Gastroesophageal sphincter (tissue), 4 donors: ENCODE measurements around the gene CENPN. TPM values are rescaled to one million over a fixed set of nuclear protein-coding genes. Genes with fewer than 3 reads are reported as not detected.

ENCODE experiments used
- ATAC-seq: fragments of 150-250 bp; one replicate; pipeline ENCODE4 v1.9.1; 2016; ENCODE audit warnings: mild to moderate bottlenecking, moderate library complexity
- H3K27ac ChIP-seq, 4 donors: fragments of 200-600 bp; sonication (generic) in 3 of 4; 1 replicate in 3 of 4; 2 replicates in 1 of 4; pipeline ENCODE4 v1.5.1; 2016 to 2019
- H3K27me3 ChIP-seq: fragments of 200-600 bp; sonication (generic); one replicate; pipeline ENCODE4 v1.5.1; 2019
- H3K36me3 ChIP-seq, 2 donors: fragments of 200-600 bp; sonication (generic); one replicate each; pipeline ENCODE4 v1.5.1; 2019; ENCODE audit warnings: control low read depth in 1 of 2
- H3K4me1 ChIP-seq, 3 donors: fragments of 200-600 bp; sonication (generic); 1 replicate in 2 of 3; 2 replicates in 1 of 3; pipeline ENCODE4 v1.5.1; 2016 to 2019; ENCODE audit warnings: control low read depth in 2 of 3
- H3K4me3 ChIP-seq, 2 donors: fragments of 200-600 bp; sonication (generic); one replicate each; pipeline ENCODE4 v1.5.1; 2019; ENCODE audit warnings: mild to moderate bottlenecking in 1 of 2, moderate library complexity in 1 of 2
- H3K9me3 ChIP-seq, 3 donors: fragments of 200-600 bp; sonication (generic); one replicate each; pipeline ENCODE4 v1.5.1; 2017 to 2019; ENCODE audit warnings: control low read depth in 2 of 3
- EP300 ChIP-seq: sonication (generic); formaldehyde crosslinking; IDR thresholded peaks from one replicate; pipeline ENCODE4 v1.6.1; 2017; ENCODE audit warnings: antibody characterized with exemption, mild to moderate bottlenecking
- POLR2A ChIP-seq, 2 donors: fragments of 450-650 bp; IDR thresholded peaks; one replicate each; pipeline ENCODE4 v1.6.1; 2017; ENCODE audit warnings: antibody characterized with exemption in 2 of 2, mild to moderate bottlenecking in 2 of 2, moderate library complexity in 1 of 2
- POLR2AphosphoS5 ChIP-seq: sonication (generic); formaldehyde crosslinking; IDR thresholded peaks from one replicate; pipeline ENCODE4 v1.6.1; 2017; ENCODE audit warnings: antibody characterized with exemption
- WGBS, 2 donors: methylation state at CpG; one replicate each; pipeline ENCODE4 v1.1.5; 2018; ENCODE audit warnings: low coverage in 1 of 2; 5-methylcytosine and 5-hydroxymethylcytosine counted together
- total RNA-seq, 4 donors: library from RNA; depleted of rRNA; stranded (reverse); fragments of >200 nt; gene quantifications; one replicate each; pipeline ENCODE4 v1.1.0, GENCODE V29; 2016
- TF ChIP-seq, protein P1 (sequence below), 4 experiments: fragments of 200-600 bp in 2 of 4; fragments of 450-650 bp in 2 of 4; sonication (generic) in 1 of 4; IDR thresholded peaks; one replicate each; pipeline ENCODE4 v1.5.1; 2017 to 2019; ENCODE audit warnings: antibody characterized with exemption in 4 of 4, mild to moderate bottlenecking in 2 of 4, moderate library complexity in 2 of 4

The CENPN gene
- total RNA-seq, 4 donors from 2014 or later = 4.3 to 8.4 (median 6.5) TPM

DNA sequence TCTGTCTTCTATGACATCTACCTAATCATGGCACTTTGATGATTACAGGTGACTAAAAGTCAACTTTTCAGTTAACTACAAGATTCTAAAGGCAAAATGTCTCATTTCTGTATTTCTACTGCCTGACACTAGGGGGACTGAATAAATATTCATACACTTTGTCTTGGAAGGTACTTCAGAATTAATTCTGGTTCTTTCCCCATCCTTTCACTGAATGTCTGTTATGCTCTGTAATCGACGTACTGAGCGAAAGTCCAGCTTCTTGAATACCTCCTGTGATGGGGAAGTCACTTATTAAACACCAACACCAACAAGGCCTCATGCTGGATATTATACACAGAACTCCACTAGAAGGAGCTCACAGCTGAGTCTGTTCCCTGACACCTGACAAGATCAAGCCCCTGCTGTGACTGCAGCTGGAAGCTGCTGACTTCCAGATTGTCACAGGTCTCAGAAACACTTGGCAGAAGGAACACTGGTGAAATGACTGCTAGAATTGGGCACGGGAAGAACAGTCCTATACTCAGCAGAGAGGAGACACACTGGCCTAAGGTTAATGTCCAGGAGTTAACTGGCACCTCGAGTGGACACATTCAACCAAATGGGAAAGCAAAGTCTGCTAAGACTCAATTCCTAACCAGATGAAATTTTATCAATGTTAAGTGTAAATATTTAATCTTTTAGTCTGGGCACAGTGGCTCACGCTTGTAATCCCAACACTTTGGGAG, 32.2 kb upstream of the CENPN start:
- Histone ChIP-seq H3K36me3 (peaks cover 0 to 56% of the 10 kb centered on the region in 2 donors), H3K4me1 (no peaks in the 10 kb centered on the region), H3K27me3 (no peaks in the 10 kb centered on the region), H3K4me3 (no peak overlapping the region), H3K27ac (no peak overlapping the region), H3K9me3 (no peaks in the 10 kb centered on the region)
- no peak for ATAC-seq
- WGBS, 2 donors = 84 to 97% methylated on average over 3 to 5 of the region's 6 CpGs
- TF ChIP-seq, protein P1, sequence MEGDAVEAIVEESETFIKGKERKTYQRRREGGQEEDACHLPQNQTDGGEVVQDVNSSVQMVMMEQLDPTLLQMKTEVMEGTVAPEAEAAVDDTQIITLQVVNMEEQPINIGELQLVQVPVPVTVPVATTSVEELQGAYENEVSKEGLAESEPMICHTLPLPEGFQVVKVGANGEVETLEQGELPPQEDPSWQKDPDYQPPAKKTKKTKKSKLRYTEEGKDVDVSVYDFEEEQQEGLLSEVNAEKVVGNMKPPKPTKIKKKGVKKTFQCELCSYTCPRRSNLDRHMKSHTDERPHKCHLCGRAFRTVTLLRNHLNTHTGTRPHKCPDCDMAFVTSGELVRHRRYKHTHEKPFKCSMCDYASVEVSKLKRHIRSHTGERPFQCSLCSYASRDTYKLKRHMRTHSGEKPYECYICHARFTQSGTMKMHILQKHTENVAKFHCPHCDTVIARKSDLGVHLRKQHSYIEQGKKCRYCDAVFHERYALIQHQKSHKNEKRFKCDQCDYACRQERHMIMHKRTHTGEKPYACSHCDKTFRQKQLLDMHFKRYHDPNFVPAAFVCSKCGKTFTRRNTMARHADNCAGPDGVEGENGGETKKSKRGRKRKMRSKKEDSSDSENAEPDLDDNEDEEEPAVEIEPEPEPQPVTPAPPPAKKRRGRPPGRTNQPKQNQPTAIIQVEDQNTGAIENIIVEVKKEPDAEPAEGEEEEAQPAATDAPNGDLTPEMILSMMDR (IDR thresholded peaks at IDR 0.05) = peak in 2 of 4 experiments; percentile 9 to 36
- no peak for TF ChIP-seq POLR2A (IDR thresholded peaks at IDR 0.05)

DNA sequence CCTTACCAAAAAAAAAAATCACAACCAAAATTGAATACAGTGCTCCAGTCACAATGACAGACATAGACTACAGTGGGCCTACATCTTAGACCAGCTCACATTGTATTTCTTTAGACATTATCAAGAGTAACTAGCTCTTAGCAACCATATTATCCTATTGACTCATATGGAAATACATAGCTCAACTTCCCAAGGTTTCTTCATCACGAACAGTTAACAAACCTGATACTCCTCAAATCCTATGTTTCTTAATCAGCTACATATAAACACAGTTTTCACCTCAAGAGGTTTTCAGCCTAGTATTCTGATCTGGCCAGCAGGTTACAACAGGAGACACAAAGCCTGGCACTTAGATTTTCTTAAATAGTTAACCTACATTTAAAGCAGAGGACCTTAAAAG, 30.1 kb upstream of the CENPN start:
- 87 to 100% methylated on average over 1 of the region's 1 CpG for WGBS, 2 donors
- no peak overlapping the region for H3K4me3 ChIP-seq
- H3K4me1 ChIP-seq = peaks cover 3 to 15% (median 3%) of the 10 kb centered on the region in 3 donors
- H3K27me3 ChIP-seq = no peaks in the 10 kb centered on the region
- H3K36me3 ChIP-seq = peaks cover 0 to 54% of the 10 kb centered on the region in 2 donors
- H3K27ac ChIP-seq = no peak overlapping the region
- no peak for ATAC-seq
- TF ChIP-seq, protein P1 (IDR thresholded peaks at IDR 0.05) = no peak
- no peak for TF ChIP-seq POLR2AphosphoS5
- TF ChIP-seq EP300 = no peak
- no peak for TF ChIP-seq POLR2A (IDR thresholded peaks at IDR 0.05)
- no peaks in the 10 kb centered on the region for H3K9me3 ChIP-seq

DNA sequence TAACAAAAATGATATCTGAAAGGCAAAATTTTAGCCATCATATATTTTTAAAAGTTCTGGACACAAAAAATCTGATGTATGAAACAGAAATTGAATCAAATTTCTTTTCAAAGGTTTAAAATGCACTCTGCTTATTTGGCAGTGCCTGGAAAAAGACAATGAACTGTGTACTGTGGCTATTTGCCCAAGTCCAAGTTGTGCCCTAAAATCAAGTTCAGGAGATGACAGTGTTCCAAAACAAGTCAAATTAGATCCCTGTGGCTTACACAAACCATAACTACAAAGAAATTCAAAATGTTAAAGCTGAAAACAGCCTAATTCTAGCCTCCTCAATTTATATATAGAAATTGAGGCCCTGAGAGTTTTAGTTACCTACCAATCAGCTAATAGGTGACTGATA, 25.9 kb upstream of the CENPN start:
- H3K4me3 ChIP-seq = no peak overlapping the region
- TF ChIP-seq EP300 = no peak
- TF ChIP-seq, protein P1 (IDR thresholded peaks at IDR 0.05) = no peak
- TF ChIP-seq POLR2AphosphoS5 = no peak
- TF ChIP-seq POLR2A (IDR thresholded peaks at IDR 0.05) = no peak
- peak overlapping the region in 1 of 4 donors; percentile 57 for H3K27ac ChIP-seq
- H3K4me1 ChIP-seq = peaks cover 3 to 16% (median 3%) of the 10 kb centered on the region in 3 donors
- H3K36me3 ChIP-seq = peaks cover 0 to 28% of the 10 kb centered on the region in 2 donors
- H3K27me3 ChIP-seq = no peaks in the 10 kb centered on the region
- no peak for ATAC-seq
- H3K9me3 ChIP-seq = no peaks in the 10 kb centered on the region

DNA sequence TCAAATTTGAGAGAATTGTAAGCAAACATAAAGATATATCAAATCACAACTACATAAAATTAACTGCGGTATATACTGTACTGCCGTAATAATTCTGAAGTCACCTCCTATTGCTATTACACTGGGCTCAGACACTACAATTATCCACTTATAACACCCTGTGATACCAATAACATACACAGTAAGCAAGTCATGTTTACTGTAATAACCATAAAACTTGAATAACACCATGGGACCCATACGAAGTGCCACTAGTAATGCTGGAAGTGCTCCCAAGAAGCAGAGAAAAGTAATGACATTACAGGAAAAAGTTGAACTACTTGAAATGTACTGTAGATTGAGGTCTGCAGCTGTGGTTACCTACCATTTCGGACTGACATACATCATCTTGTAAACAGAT, 24.4 kb upstream of the CENPN start:
- 71 to 75% methylated on average over 4 of the region's 4 CpGs for WGBS, 2 donors
- peaks cover 0 to 24% of the 10 kb centered on the region in 2 donors for H3K36me3 ChIP-seq
- no peaks in the 10 kb centered on the region for H3K27me3 ChIP-seq
- ATAC-seq = no peak
- H3K4me3 ChIP-seq = no peak overlapping the region
- H3K4me1 ChIP-seq = peaks cover 3 to 16% (median 3%) of the 10 kb centered on the region in 3 donors
- no peaks in the 10 kb centered on the region for H3K9me3 ChIP-seq
- H3K27ac ChIP-seq = no peak overlapping the region
- TF ChIP-seq, protein P1 (IDR thresholded peaks at IDR 0.05) = no peak
- no peak for TF ChIP-seq EP300
- TF ChIP-seq POLR2AphosphoS5 = no peak
- no peak for TF ChIP-seq POLR2A (IDR thresholded peaks at IDR 0.05)
